GM18951 (cell line): ENCODE measurements around the gene MRTFA.
A peak's percentile ranks its signal among the peaks of the same experiment; 100 is the strongest.

Source experiments
- POLR2A ChIP-seq: IDR thresholded peaks from 4 replicates; pipeline ENCODE4 v1.6.1; 2011; ENCODE audit warnings: mild to moderate bottlenecking; ENCODE audit not compliant: insufficient read length, insufficient read depth; ENCODE audit errors: extremely low read depth
- in situ Hi-C: fragments of 300-500 bp; cut with MboI; formaldehyde crosslinking; loops from one replicate; pipeline ENCODE4 v1.12.0; 2022; ENCODE audit warnings: low sequenced_read_pairs, mixed read lengths, inconsistent platforms; ENCODE audit not compliant: unreplicated experiment

Gene MRTFA

DNA sequence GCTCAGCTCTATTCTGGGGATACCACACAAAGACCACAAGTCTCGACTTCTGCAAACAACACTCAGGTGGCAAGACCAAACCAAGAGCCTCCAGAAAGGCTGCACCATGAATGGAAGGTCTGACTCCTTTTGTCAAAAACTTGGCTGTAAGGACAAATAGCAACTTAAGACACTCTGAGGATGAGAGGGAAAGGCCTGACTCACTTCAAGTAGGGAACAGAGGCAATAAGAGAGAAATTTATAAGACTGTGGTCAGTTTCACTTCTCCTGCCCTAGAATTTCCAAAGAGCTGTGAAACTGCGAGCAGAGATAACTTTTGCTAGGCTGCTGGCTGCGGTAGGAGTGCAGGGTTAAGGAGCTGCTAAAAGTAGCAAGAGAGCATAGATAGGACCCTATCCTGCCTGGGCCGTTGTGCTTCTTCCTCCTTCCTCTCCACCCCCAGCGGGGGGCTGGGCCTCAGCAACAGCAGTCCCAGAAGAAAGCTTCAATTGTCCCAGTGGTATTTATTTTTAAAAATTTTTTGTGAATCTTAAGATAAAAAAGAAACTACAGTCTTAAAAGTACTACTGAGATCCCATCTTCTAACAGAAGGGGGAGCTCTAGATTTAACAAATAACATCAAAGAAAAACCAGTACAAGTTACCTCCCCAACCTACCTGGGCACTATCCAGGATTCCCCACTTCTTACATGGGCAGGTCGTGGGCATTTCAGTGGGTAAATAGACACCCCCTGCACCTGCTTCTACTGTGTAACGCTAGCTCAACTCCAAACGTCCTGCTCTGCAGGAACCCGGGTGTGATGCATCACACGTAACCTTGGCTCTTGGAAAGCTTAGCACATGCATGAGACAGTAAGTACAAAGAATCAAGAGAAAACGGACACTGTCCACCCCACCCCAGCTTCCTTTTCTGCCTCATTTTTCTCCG, 199.8 kb downstream of the MRTFA start:
- in situ Hi-C loops = loop anchor here (25.0 kb wide), 1 partner anchor 201 kb away; the partner anchor contains the start of gene MRTFA
- no peak for TF ChIP-seq POLR2A

GRCh38 chr22:40434745-40435144, 201.8 kb downstream of the MRTFA start:
- in situ Hi-C loops = loop anchor here (25.0 kb wide), 1 partner anchor 203 kb away; the partner anchor contains the start of gene MRTFA
- no peak for TF ChIP-seq POLR2A

GRCh38 chr22:40434106-40434505, 202.4 kb downstream of the MRTFA start:
- in situ Hi-C loops = loop anchor here (25.0 kb wide), 1 partner anchor 203 kb away; the partner anchor contains the start of gene MRTFA
- no peak for TF ChIP-seq POLR2A

DNA sequence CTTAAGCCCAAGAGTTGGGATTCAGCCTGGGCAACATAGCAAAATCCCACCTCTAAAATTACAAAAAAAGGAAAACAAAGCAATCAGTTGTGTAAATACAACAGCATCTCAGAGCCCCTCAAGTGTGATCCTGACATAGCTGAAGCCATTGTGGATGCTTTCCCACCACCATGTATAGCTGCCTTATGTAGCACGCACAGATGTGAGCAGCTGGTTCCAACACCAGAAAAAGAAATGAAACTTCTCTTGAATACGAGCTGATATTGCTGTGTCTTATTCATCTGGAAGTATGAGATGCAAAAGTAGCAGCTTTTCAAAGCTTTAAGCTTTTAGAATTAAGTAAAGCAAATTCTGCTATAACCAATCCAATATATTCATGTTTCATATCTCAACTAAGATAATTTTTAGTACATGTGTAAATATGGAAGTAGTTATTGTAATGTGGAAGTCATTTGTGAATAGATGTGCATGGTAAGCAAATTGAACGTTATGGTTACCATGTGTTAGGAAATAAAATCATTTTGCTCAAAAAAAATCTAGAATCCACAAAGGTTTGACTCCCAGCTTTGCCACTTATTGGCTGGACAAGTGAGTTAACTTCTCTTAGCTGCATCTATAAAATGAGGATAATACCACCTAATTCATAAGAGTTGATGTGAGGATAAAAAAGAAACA, 203.0 kb downstream of the MRTFA start:
- in situ Hi-C loops = loop anchor here (25.0 kb wide), 1 partner anchor 204 kb away; the partner anchor contains the start of gene MRTFA
- TF ChIP-seq POLR2A = no peak

DNA sequence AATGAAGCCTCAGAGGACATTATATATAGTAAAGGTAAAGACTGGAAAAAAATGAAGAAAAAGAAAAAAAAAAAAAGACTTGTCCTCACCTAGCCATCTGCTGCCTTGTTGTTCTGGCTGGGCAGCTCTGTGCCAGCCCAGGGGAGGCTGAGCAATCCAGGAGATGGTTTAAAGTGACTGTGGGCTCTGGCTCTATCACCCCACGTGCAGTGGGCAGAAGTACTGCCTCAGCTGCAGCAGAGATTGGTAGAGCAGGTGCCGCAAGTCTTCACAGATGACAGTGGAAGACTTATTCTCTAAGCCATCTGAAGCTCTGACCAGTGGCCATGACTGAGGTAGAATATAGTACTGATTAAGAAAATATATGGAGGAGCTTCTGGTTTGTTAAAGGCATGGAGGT, 203.9 kb downstream of the MRTFA start:
- in situ Hi-C loops = loop anchor here (25.0 kb wide), 1 partner anchor 205 kb away; the partner anchor contains the start of gene MRTFA
- no peak for TF ChIP-seq POLR2A

DNA sequence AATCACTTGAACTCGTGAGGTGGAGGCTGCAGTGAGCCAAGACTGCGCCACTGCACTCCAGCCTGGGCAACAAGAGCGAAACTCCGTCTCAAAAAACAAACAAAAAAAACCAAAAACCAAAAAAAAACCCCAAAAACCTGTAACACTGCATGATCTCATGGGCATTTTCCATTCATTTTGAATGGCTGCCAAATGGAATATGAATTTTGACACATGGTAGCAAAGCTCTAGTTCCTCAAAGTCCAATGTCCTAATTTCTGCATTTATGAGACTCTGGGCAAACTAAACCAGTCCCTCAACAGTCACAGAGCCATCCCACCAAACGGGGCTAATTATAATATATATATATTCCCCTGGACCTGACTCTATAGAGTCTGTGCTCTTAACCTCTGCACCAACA, 204.4 kb downstream of the MRTFA start:
- in situ Hi-C loops = loop anchor here (25.0 kb wide), 1 partner anchor 205 kb away; the partner anchor contains the start of gene MRTFA
- no peak for TF ChIP-seq POLR2A

GRCh38 chr22:40430991-40431390, 205.5 kb downstream of the MRTFA start:
- no peak for TF ChIP-seq POLR2A
- in situ Hi-C loops = loop anchor here (25.0 kb wide), 1 partner anchor 206 kb away; the partner anchor contains the start of gene MRTFA

DNA sequence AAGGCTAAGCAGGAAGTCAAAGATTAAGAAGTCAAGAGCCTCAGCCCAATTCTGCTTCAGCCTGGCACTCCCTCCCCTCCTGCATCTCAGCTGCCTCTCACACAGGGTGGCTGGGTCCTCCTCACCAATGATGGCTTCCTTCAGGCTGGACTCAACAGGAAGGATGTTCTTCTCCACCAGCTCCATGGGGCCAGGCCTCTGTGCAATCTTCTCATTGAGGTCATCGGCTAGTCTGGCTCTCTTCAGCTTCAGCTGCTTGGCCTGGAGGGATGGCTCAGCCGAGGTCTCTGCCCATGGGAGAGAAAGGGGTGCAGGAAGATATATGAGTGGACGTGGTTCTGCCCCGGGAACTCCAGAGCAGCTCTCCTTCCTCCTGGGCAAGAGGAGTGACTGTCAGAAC, 207.0 kb downstream of the MRTFA start:
- TF ChIP-seq POLR2A = no peak
- in situ Hi-C loops = loop anchor here (25.0 kb wide), 1 partner anchor 208 kb away; the partner anchor contains the start of gene MRTFA

DNA sequence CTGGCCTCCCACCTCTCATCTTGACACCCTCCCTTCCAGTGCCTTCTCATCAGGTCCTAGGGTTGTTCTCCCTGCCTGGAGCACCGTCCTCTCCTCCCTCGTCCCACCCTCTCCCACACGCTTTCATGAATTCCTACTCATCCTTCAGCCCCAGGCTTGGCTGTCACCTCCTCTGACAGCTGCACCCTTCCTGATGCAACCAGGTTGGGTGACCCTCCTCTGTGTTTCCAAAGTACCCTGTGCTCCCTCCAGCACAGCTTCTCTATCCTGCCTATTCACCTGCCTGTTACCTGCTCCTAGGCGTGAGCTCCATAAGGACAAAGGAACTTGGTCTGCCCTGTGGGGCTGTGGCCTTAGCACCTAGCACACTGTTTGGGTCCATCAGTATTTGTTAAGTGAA, 207.7 kb downstream of the MRTFA start:
- TF ChIP-seq POLR2A = no peak

DNA sequence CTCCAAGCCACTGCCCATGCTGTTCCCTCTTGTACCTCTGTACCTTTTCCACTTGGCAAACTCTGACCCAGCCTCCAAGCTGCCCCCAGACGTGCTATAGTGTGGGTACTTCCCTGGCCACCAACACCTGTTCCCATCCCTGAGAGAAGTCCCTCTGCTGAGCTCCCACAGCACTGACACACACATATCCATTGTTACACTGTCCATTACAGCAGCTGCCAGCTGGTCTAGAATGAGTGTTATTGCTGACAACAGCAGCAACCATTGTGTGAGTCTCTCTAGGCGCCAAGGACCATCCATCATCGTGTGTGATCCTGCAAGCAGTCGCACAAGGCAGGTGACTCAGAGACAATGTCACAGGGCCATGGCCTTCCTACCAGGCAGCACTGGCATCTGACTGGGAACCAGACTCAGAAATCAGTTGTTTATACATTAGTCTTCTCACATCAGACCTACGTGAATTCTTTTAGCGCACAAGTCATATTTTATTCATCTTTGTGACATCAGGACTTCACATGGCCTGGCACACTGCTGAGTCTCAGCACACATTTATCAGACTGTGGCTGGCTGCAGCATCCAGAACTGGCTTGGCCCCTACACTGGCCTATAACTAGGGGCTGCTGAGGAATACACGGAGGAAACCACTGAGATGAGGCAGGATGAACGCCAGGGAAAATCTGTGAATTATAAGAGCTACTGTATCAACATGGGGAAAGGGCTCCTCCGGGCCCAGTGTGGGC, 209.8 kb downstream of the MRTFA start:
- in situ Hi-C loops = loop anchor here (25.0 kb wide), 1 partner anchor 211 kb away; the partner anchor contains the start of gene MRTFA
- no peak for TF ChIP-seq POLR2A

More for the DNA sequence above, 207.7 kb downstream of the MRTFA start:
- in situ Hi-C loops = loop anchor here (25.0 kb wide), 1 partner anchor 209 kb away; the partner anchor contains the start of gene MRTFA

GRCh38 chr22:40425082-40425481, 211.4 kb downstream of the MRTFA start:
- in situ Hi-C loops = loop anchor here (25.0 kb wide), 1 partner anchor 212 kb away; the partner anchor contains the start of gene MRTFA
- TF ChIP-seq POLR2A = peak; percentile 11

DNA sequence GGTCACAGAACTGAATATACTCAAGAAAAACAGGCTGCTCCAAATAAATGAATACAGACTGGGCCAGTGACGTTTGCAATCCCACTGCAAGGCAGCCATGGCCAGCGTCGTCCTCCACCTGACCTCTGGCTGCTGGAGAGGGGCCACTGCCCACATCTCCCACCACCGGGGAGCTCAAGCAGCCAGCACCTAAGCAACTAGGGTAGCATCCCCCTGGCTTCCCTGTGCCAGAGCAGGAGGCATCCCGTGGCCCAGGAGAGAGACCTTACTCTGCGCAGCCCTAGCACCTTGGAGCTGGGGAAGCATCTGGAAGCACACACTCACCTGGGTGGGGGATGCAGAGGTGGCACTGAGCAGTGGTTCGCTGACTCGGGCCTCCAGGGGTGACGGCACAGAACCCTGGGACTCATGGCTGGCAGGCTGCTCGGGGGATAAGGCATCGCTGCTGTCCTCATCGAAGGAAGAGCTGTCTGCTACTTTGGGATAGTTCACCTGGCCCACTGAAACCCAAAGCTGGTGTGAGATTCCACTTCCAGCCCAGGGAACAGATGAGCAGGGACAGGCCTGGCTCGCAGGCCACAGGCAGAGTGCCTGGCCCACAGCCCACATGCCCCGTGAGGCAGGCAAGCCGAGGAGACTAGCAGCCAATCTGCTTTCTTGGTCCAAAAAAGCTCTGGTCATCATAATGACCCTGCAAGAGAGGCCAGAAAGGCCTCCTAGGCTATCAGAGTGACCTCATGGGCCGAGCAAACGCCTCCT, 212.5 kb downstream of the MRTFA start:
- TF ChIP-seq POLR2A = no peak
- in situ Hi-C loops = no loop called here
